NCI-H524 treated with DMSO at 0.1 percent for 48 hours (cell line): Measurements from ENCODE around the gene PRODH2.
"Not testable (repeated sequence)": the region's sequence is repeated elsewhere in the genome, so short reads cannot be mapped to it uniquely, and the experiment has no call there.

Source experiments
- DNase-seq: peaks from one replicate; lab custom pipeline; 2025; lab: John Stamatoyannopoulos, UW

PRODH2 gene

GRCh38 chr19:35843676-35844481, 31.2 kb upstream of the PRODH2 start:
- no peak for DNase-seq

GRCh38 chr19:35842666-35843272, 30.1 kb upstream of the PRODH2 start:
- no peak for DNase-seq

GRCh38 chr19:35841961-35842595, 29.4 kb upstream of the PRODH2 start:
- no peak for DNase-seq

GRCh38 chr19:35836096-35836495, 23.5 kb upstream of the PRODH2 start:
- not testable (repeated sequence) for DNase-seq

GRCh38 chr19:35833972-35834371, 21.3 kb upstream of the PRODH2 start:
- no peak for DNase-seq

- DNase-seq: no peak
Observed at GRCh38 chr19:35832054-35832453, 19.4 kb upstream of the PRODH2 start.

GRCh38 chr19:35830986-35831385, 18.3 kb upstream of the PRODH2 start:
- DNase-seq: no peak

- DNase-seq: no peak
Observed at GRCh38 chr19:35828692-35829301, 16.2 kb upstream of the PRODH2 start.

- no peak for DNase-seq
Observed at GRCh38 chr19:35824150-35824549, 11.5 kb upstream of the PRODH2 start.

- no peak for DNase-seq
Observed at GRCh38 chr19:35822579-35822978, 9.9 kb upstream of the PRODH2 start.

- no peak for DNase-seq
Observed at GRCh38 chr19:35818445-35818844, 5.8 kb upstream of the PRODH2 start.

GRCh38 chr19:35816846-35817245, 4.2 kb upstream of the PRODH2 start:
- DNase-seq: no peak

GRCh38 chr19:35816262-35816661, 3.6 kb upstream of the PRODH2 start:
- DNase-seq: no peak

GRCh38 chr19:35813043-35813890, 622 bp upstream of the PRODH2 start:
- no peak for DNase-seq

GRCh38 chr19:35811317-35812219, 1.1 kb downstream of the PRODH2 start:
- no peak for DNase-seq

- DNase-seq: no peak
Observed at GRCh38 chr19:35807633-35808032, 5.0 kb downstream of the PRODH2 start.

- DNase-seq: no peak
Observed at GRCh38 chr19:35806597-35806996, 6.0 kb downstream of the PRODH2 start.

GRCh38 chr19:35805526-35806102, 7.0 kb downstream of the PRODH2 start:
- no peak for DNase-seq

- no peak for DNase-seq
Observed at GRCh38 chr19:35801828-35802227, 10.8 kb downstream of the PRODH2 start.

- no peak for DNase-seq
Observed at GRCh38 chr19:35797663-35798062, 15.0 kb downstream of the PRODH2 start.
